ENCODE measurements around the gene CADM4. TPM values are rescaled to one million over a fixed set of nuclear protein-coding genes. Genes with fewer than 3 reads are reported as not detected.
"Not testable (repeated sequence)": the region's sequence is repeated elsewhere in the genome, so short reads cannot be mapped to it uniquely, and the experiment has no call there.

Gene CADM4
- total RNA-seq, 3 donors from 2014 or later: 1.2 to 26.2 (median 3.4) TPM

DNA sequence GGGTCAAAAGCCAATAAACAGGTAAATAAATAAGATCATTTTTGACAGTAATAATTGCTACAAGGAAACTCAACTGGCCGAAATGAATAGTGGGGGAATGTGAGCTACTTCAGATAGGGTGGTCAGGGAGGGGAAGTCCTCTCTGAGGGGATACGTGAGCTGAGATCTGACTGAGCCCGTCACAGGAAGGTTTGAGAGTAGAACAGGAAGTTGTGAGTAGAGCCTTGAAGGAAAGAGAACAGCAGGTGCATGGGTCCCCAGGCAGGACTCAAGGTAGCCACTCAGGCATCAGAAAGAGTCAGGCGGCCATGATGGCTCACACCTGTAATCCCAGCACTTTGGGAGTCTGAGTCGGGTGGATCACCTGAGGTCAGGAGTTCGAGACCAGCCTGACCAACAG, 50.0 kb downstream of the CADM4 start:
- intact Hi-C loops (cut with DNase I, micrococcal nuclease): no loop called here
- Histone ChIP-seq H3K4me1 (ENCODE audit: low read depth) (peaks cover 15% of the 10 kb centered on the region), H3K36me3 (ENCODE audit: low read depth) (no peaks in the 10 kb centered on the region), H3K9me3 (no peaks in the 10 kb centered on the region), H3K4me3 (no peak overlapping the region)
- DNase-seq (no peak), ATAC-seq (no peak)
- TF ChIP-seq, protein P1, sequence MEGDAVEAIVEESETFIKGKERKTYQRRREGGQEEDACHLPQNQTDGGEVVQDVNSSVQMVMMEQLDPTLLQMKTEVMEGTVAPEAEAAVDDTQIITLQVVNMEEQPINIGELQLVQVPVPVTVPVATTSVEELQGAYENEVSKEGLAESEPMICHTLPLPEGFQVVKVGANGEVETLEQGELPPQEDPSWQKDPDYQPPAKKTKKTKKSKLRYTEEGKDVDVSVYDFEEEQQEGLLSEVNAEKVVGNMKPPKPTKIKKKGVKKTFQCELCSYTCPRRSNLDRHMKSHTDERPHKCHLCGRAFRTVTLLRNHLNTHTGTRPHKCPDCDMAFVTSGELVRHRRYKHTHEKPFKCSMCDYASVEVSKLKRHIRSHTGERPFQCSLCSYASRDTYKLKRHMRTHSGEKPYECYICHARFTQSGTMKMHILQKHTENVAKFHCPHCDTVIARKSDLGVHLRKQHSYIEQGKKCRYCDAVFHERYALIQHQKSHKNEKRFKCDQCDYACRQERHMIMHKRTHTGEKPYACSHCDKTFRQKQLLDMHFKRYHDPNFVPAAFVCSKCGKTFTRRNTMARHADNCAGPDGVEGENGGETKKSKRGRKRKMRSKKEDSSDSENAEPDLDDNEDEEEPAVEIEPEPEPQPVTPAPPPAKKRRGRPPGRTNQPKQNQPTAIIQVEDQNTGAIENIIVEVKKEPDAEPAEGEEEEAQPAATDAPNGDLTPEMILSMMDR (IDR thresholded peaks at IDR 0.05): no peak

DNA sequence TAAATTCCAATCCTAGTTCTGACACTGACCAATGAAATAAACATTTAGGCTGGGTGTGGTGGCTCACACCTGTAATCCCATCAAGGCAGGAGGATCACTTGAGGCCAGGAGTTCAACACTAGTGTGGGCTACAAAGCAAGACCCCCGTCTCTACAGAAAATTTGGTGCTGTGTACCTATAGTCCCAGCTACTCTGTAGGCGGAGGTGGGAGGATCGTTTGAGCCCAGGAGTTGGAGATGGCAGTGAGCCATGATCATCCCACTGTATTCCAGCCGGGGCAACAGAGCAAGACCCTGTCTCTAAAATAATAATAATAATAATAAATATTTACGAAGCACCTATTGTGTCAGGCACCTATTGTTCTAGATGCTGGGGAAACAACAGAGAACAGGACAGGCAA, 50.4 kb downstream of the CADM4 start:
- Histone ChIP-seq H3K4me3 (no peak overlapping the region), H3K36me3 (ENCODE audit: low read depth) (no peaks in the 10 kb centered on the region), H3K4me1 (ENCODE audit: low read depth) (peaks cover 11% of the 10 kb centered on the region), H3K9me3 (no peaks in the 10 kb centered on the region)
- DNase-seq (no peak), ATAC-seq (no peak)
- intact Hi-C loops (cut with DNase I, micrococcal nuclease): no loop called here
- TF ChIP-seq, protein P1 (IDR thresholded peaks at IDR 0.05): no peak

DNA sequence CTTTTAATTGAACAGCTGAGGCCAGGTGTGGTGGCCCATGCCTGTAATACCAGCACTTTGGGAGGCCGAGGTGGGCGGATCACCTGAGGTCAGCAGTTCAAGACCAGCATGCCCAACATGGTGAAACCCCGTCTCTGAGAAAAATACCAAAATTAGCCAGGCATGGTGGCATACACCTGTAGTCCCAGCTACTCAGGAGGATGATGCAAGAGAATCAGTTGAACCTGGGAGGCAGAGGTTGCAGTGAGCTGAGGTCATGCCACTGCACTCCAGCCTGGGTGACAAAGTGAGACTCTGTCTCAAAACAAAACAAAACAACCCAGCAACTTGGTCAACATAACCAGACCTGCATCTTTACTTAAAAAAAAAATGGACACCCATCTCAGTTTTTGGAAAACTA, 52.6 kb downstream of the CADM4 start:
- H3K4me1 ChIP-seq (ENCODE audit: low read depth); H3K36me3 ChIP-seq (ENCODE audit: low read depth); DNase-seq; intact Hi-C loops (cut with DNase I, micrococcal nuclease); H3K4me3 ChIP-seq; H3K9me3 ChIP-seq; ATAC-seq: not testable (repeated sequence)

DNA sequence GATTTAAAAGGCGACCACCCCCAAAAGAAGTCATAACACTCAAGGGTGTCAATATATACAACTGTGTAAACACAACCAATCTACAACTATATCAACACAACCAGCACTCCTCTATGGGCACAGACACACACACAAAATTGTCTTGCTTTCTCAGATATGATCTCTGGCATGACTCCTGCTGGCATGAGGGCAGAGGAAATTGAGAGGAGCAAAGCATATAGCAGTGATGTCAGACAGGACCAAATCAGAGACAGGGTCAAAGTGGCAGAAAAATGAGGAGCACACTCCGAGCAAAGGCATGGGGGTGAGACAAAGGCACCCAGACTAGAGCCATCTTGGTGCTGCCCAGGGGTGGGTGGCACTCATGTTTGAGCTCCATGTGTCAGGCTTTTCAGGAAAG, 53.3 kb downstream of the CADM4 start:
- no peaks in the 10 kb centered on the region for H3K4me1 ChIP-seq (ENCODE audit: low read depth)
- TF ChIP-seq, protein P1 (IDR thresholded peaks at IDR 0.05): no peak
- H3K4me3 ChIP-seq: no peak overlapping the region
- H3K36me3 ChIP-seq (ENCODE audit: low read depth): no peaks in the 10 kb centered on the region
- DNase-seq (no peak), ATAC-seq (no peak)
- H3K9me3 ChIP-seq: no peaks in the 10 kb centered on the region
- intact Hi-C loops (cut with DNase I, micrococcal nuclease): no loop called here

DNA sequence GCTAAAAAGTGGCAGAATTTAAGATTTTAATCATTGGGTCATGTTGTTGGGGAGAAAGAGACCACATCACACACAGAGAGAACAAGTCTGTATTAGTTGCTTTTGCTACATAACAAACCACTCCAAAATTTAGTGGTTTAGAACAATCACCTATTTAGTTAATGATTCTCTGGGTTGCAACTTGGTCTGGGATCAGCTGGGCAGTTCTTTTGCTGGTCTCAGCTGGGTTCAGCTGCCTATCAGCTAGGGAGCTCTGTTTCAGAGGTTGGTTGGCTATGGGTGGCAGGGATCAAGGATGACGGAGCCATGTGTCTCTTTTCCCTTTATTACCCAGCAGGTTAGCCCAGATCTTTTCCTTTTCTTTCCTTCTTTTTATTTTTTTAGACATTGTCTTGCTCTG, 55.2 kb downstream of the CADM4 start:
- TF ChIP-seq, protein P1 (IDR thresholded peaks at IDR 0.05): no peak
- Histone ChIP-seq H3K4me1 (ENCODE audit: low read depth) (no peaks in the 10 kb centered on the region), H3K4me3 (no peak overlapping the region), H3K9me3 (no peaks in the 10 kb centered on the region), H3K36me3 (ENCODE audit: low read depth) (no peaks in the 10 kb centered on the region)
- intact Hi-C loops (cut with DNase I, micrococcal nuclease): no loop called here
- no peak for ATAC-seq
- no peak for DNase-seq

DNA sequence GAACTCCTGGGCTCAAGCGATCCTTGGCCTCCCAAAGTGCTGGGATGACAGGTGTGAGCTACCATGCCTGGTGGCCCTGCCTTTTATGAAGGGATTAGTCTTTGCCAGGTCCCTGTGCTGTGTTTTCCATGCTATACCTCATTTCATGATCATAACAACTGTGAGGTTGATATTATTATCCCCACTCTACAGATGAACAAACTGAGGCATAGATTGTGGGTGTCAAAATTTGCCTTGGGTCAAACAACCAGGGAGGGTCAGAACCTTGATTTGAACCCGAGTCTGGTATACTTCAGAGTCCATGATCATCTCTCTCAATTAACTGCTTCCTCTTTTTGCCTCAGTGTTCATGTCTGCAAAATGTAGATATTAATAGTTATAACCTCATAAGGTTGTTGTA, 57.2 kb downstream of the CADM4 start:
- DNase-seq (no peak), ATAC-seq (no peak)
- TF ChIP-seq, protein P1 (IDR thresholded peaks at IDR 0.05): no peak
- Histone ChIP-seq H3K4me1 (ENCODE audit: low read depth) (no peaks in the 10 kb centered on the region), H3K9me3 (no peaks in the 10 kb centered on the region), H3K36me3 (ENCODE audit: low read depth) (no peaks in the 10 kb centered on the region), H3K4me3 (no peak overlapping the region)
- intact Hi-C loops (cut with DNase I, micrococcal nuclease): no loop called here

Measured in mucosa of descending colon (tissue), 3 donors.